H9 (cell line): ENCODE data around the gene NEDD9. TPM values are rescaled to one million over a fixed set of nuclear protein-coding genes. Genes with fewer than 3 reads are reported as not detected.

Experiments used
- DNase-seq: peaks from one replicate; pipeline ENCODE4 v3.0.0-alpha.2; 2017
- H2AFZ ChIP-seq: one replicate; pipeline ENCODE4 v1.6.1; 2013; ENCODE audit warnings: mild to moderate bottlenecking, low read length, control low read depth, moderate library complexity
- H2AK5ac ChIP-seq: 2 replicates; pipeline ENCODE4 v1.6.1; 2013; ENCODE audit warnings: low read length, control low read depth, mixed read lengths; ENCODE audit not compliant: insufficient read length
- H2BK120ac ChIP-seq: one replicate; pipeline ENCODE4 v1.6.1; 2013; ENCODE audit warnings: low read depth, mild to moderate bottlenecking, low read length, control low read depth, inconsistent platforms; ENCODE audit not compliant: poor library complexity, severe bottlenecking
- H2BK12ac ChIP-seq: 2 replicates; pipeline ENCODE4 v1.6.1; 2013; ENCODE audit warnings: low read length, control low read depth, mixed read lengths, low read depth; ENCODE audit not compliant: insufficient read length
- H2BK15ac ChIP-seq: 2 replicates; pipeline ENCODE4 v1.6.1; 2013; ENCODE audit warnings: low read depth, low read length, control low read depth
- H2BK20ac ChIP-seq: one replicate; pipeline ENCODE4 v1.6.1; 2013; ENCODE audit warnings: low read depth, mild to moderate bottlenecking, low read length, control low read depth, inconsistent platforms; ENCODE audit not compliant: poor library complexity, severe bottlenecking
- H2BK5ac ChIP-seq: 2 replicates; pipeline ENCODE4 v1.6.1; 2013; ENCODE audit warnings: low read length, control low read depth, mixed read lengths; ENCODE audit not compliant: insufficient read length
- H3K14ac ChIP-seq: 2 replicates; pipeline ENCODE4 v1.6.1; 2013; ENCODE audit warnings: low read length, control low read depth; ENCODE audit not compliant: insufficient read depth
- H3K18ac ChIP-seq: 2 replicates; pipeline ENCODE4 v1.6.1; 2013; ENCODE audit warnings: low read depth, mild to moderate bottlenecking, mixed read lengths, low read length, control low read depth; ENCODE audit not compliant: insufficient read length
- H3K23ac ChIP-seq: 2 replicates; pipeline ENCODE4 v1.6.1; 2013; ENCODE audit warnings: low read length, control low read depth, mixed read lengths, low read depth; ENCODE audit not compliant: insufficient read length
- H3K23me2 ChIP-seq: 2 replicates; pipeline ENCODE4 v1.6.1; 2013; ENCODE audit warnings: low read depth, mild to moderate bottlenecking, mixed read lengths, low read length, control low read depth; ENCODE audit not compliant: insufficient read length, poor library complexity, severe bottlenecking
- H3K27ac ChIP-seq: 2 replicates; pipeline ENCODE4 v1.5.1; 2013; ENCODE audit warnings: low read length, control low read depth, mixed read lengths, low read depth; ENCODE audit not compliant: insufficient read length
- H3K27me3 ChIP-seq: 2 replicates; pipeline ENCODE4 v1.6.1; 2013; ENCODE audit warnings: low read length, control low read depth, inconsistent platforms; ENCODE audit not compliant: insufficient read depth
- H3K4ac ChIP-seq: 2 replicates; pipeline ENCODE4 v1.6.1; 2013; ENCODE audit warnings: low read depth, mild to moderate bottlenecking, control low read depth, inconsistent platforms, low read length, moderate library complexity
- H3K4me1 ChIP-seq: 2 replicates; pipeline ENCODE4 v1.6.1; 2013; ENCODE audit warnings: low read length, control low read depth, inconsistent platforms; ENCODE audit not compliant: insufficient read depth
- H3K4me2 ChIP-seq: 2 replicates; pipeline ENCODE4 v1.6.1; 2013; ENCODE audit warnings: low read length, control low read depth, mixed read lengths; ENCODE audit not compliant: insufficient read length, insufficient read depth
- H3K56ac ChIP-seq: 2 replicates; pipeline ENCODE4 v1.6.1; 2013; ENCODE audit warnings: low read depth, mild to moderate bottlenecking, mixed read lengths, low read length, control low read depth; ENCODE audit not compliant: insufficient read length
- H3K79me1 ChIP-seq: 2 replicates; pipeline ENCODE4 v1.6.1; 2013; ENCODE audit warnings: low read depth, mild to moderate bottlenecking, moderate library complexity, low read length, control low read depth, inconsistent platforms; ENCODE audit not compliant: insufficient read depth, poor library complexity, severe bottlenecking
- H3K79me2 ChIP-seq: 2 replicates; pipeline ENCODE4 v1.6.1; 2013; ENCODE audit warnings: low read length, control low read depth, inconsistent platforms; ENCODE audit not compliant: insufficient read depth
- H3K9ac ChIP-seq: 2 replicates; pipeline ENCODE4 v1.6.1; 2013; ENCODE audit warnings: low read length, control low read depth, mixed read lengths; ENCODE audit not compliant: insufficient read length; ENCODE audit errors: extremely low read depth
- H3K9me3 ChIP-seq: one replicate; pipeline ENCODE4 v1.6.1; 2013; ENCODE audit warnings: low read depth, low read length, inconsistent platforms; ENCODE audit not compliant: control insufficient read depth
- H3T11ph ChIP-seq: one replicate; pipeline ENCODE4 v1.6.1; 2013; ENCODE audit warnings: mild to moderate bottlenecking, low read length, control low read depth, inconsistent platforms
- H4K20me1 ChIP-seq: one replicate; pipeline ENCODE4 v1.6.1; 2013; ENCODE audit not compliant: control insufficient read depth, insufficient read length, insufficient read depth
- H4K5ac ChIP-seq: 2 replicates; pipeline ENCODE4 v1.6.1; 2013; ENCODE audit warnings: low read depth, mild to moderate bottlenecking, mixed read lengths, low read length, control low read depth; ENCODE audit not compliant: insufficient read length
- H4K8ac ChIP-seq: replicated peaks from 2 replicates; pipeline ENCODE4 v1.6.1; 2013; ENCODE audit warnings: low read length, control low read depth, mixed read lengths, low read depth; ENCODE audit not compliant: insufficient read length
- H4K91ac ChIP-seq: 2 replicates; pipeline ENCODE4 v1.6.1; 2013; ENCODE audit warnings: low read depth, mild to moderate bottlenecking, moderate library complexity, mixed read lengths, low read length, control low read depth; ENCODE audit not compliant: insufficient read length
- H3K27ac Mint-ChIP-seq, 3 experiments: 2 replicates in 2 of 3; 3 replicates in 1 of 3; pipeline ENCODE4 v1.8.0; 2020 to 2021; ENCODE audit warnings: mixed read lengths in 3 of 3, mild to moderate bottlenecking in 1 of 3, moderate library complexity in 1 of 3
- H3K27me3 Mint-ChIP-seq: 2 replicates; pipeline ENCODE4 v1.8.0; 2021; ENCODE audit warnings: low read depth, mild to moderate bottlenecking, moderate library complexity, mixed read lengths
- H3K36me3 Mint-ChIP-seq, 3 experiments: 2 replicates in 2 of 3; 3 replicates in 1 of 3; pipeline ENCODE4 v1.8.0; 2020 to 2021; ENCODE audit warnings: low read depth in 3 of 3, mixed read lengths in 3 of 3; ENCODE audit not compliant: insufficient read depth in 1 of 3
- H3K4me1 Mint-ChIP-seq, 2 experiments: 2 replicates each; pipeline ENCODE4 v1.8.0; 2020; ENCODE audit warnings: mixed read lengths in 2 of 2
- H3K4me3 Mint-ChIP-seq, 2 experiments: 2 replicates in 1 of 2; 3 replicates in 1 of 2; pipeline ENCODE4 v1.8.0; 2020 to 2021; ENCODE audit warnings: mild to moderate bottlenecking in 2 of 2, mixed read lengths in 2 of 2, moderate library complexity in 1 of 2
- H3K9me3 Mint-ChIP-seq, 2 experiments: 2 replicates in 1 of 2; 3 replicates in 1 of 2; pipeline ENCODE4 v1.8.0; 2020; ENCODE audit warnings: mild to moderate bottlenecking in 2 of 2, mixed read lengths in 2 of 2, moderate library complexity in 1 of 2
- CTCF ChIP-seq: fragments of 200-600 bp; sonication (generic); conservative IDR thresholded peaks from 3 replicates; pipeline ENCODE4 v1.8.0; 2021; ENCODE audit warnings: antibody characterized with exemption, mild to moderate bottlenecking
- WGBS: extraction: QIAGEN DNeasy Blood & Tissue Kit; methylation state at CpG from one replicate; pipeline ENCODE4 v1.1.7; 2013; ENCODE audit warnings: missing lambda C conversion rate, low lambda C conversion rate, mixed read lengths; ENCODE audit not compliant: insufficient read length; ENCODE audit errors: extremely low coverage; 5-methylcytosine and 5-hydroxymethylcytosine counted together
- total RNA-seq: library from RNA; stranded (reverse); gene quantifications from 2 replicates; pipeline ENCODE4 v1.2.1, GENCODE V29; 2021

The NEDD9 gene
- total RNA-seq, 1 experiment from 2014 or later: 5.5 TPM

- no peak overlapping the region for H2BK5ac ChIP-seq
- H3K9me3 ChIP-seq: no peaks in the 10 kb centered on the region
- H2BK20ac ChIP-seq: no peak overlapping the region
- no peak for DNase-seq
- H3K4me1 Mint-ChIP-seq: peaks cover 59 to 61% of the 10 kb centered on the region in 2 experiments
- no peak overlapping the region for H2BK120ac ChIP-seq
- peak overlapping the region; percentile 81 to 91 (median 88); a peak in 6 of 7 replicates for H3K27ac Mint-ChIP-seq
- peaks cover 18 to 34% (median 23%) of the 10 kb centered on the region in 3 experiments for H3K36me3 Mint-ChIP-seq
- no peaks in the 10 kb centered on the region for H3K27me3 ChIP-seq
- no peak overlapping the region for H3K9ac ChIP-seq
- TF ChIP-seq CTCF: no peak
- no peak overlapping the region for H2BK15ac ChIP-seq
- H3K4ac ChIP-seq: no peak overlapping the region
- no peak overlapping the region for H3K56ac ChIP-seq
- H3K4me2 ChIP-seq: peak overlapping the region; percentile 5
- H3K23me2 ChIP-seq: no peaks in the 10 kb centered on the region
- no peak overlapping the region for H2AK5ac ChIP-seq
- H4K5ac ChIP-seq: no peak overlapping the region
- H4K8ac ChIP-seq: no peak overlapping the region
- no peak overlapping the region for H3K18ac ChIP-seq
- H3K4me1 ChIP-seq: peaks cover 13% of the 10 kb centered on the region
- WGBS: no CpG with 5 or more reads among the region's 12 CpGs
- no peak overlapping the region for H3K23ac ChIP-seq
- no peak overlapping the region for H2BK12ac ChIP-seq
- 0 out of 5 replicates have a peak overlapping the region, but pooled peaks of 1 of the 2 experiments have one; percentile 48 for H3K4me3 Mint-ChIP-seq
- H3K27ac ChIP-seq: peak overlapping the region; percentile 40
- no peak overlapping the region for H3K14ac ChIP-seq
- H3K27me3 Mint-ChIP-seq: no peaks in the 10 kb centered on the region; the same call in 1 of the 2 replicates
- no peaks in the 10 kb centered on the region for H4K20me1 ChIP-seq
- H4K91ac ChIP-seq: no peak overlapping the region
- H3K79me1 ChIP-seq: no peaks in the 10 kb centered on the region
- H3K9me3 Mint-ChIP-seq: peaks cover 2 to 4% of the 10 kb centered on the region in 2 experiments; a peak in 4 of 5 replicates
- H3T11ph ChIP-seq: no peak overlapping the region
- no peaks in the 10 kb centered on the region for H3K79me2 ChIP-seq
- H2AFZ ChIP-seq: no peak overlapping the region
Observed at GRCh38 chr6:11194356-11195218, 37.9 kb downstream of the NEDD9 start.
